ENCODE results near the gene MAP4K1. TPM values are rescaled to one million over a fixed set of nuclear protein-coding genes. Genes with fewer than 3 reads are reported as not detected.
A peak's percentile ranks its signal among the peaks of the same experiment; 100 is the strongest.

The MAP4K1 gene
- total RNA-seq, 1 donor from 2014 or later: 1.7 TPM

GRCh38 chr19:38640368-38640767 lies 22.6 kb upstream of the MAP4K1 start:
- TF ChIP-seq, protein P1, sequence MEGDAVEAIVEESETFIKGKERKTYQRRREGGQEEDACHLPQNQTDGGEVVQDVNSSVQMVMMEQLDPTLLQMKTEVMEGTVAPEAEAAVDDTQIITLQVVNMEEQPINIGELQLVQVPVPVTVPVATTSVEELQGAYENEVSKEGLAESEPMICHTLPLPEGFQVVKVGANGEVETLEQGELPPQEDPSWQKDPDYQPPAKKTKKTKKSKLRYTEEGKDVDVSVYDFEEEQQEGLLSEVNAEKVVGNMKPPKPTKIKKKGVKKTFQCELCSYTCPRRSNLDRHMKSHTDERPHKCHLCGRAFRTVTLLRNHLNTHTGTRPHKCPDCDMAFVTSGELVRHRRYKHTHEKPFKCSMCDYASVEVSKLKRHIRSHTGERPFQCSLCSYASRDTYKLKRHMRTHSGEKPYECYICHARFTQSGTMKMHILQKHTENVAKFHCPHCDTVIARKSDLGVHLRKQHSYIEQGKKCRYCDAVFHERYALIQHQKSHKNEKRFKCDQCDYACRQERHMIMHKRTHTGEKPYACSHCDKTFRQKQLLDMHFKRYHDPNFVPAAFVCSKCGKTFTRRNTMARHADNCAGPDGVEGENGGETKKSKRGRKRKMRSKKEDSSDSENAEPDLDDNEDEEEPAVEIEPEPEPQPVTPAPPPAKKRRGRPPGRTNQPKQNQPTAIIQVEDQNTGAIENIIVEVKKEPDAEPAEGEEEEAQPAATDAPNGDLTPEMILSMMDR (IDR thresholded peaks at IDR 0.05; ENCODE audit: insufficient read depth, low read depth, low read length): no peak
- Histone ChIP-seq H3K4me2 (ENCODE audit: low read length) (no peak overlapping the region), H4K20me1 (ENCODE audit: insufficient read depth, low read length) (peaks cover 2% of the 10 kb centered on the region), H3K27me3 (ENCODE audit: insufficient read depth, low read length) (no peaks in the 10 kb centered on the region), H3K9me3 (ENCODE audit: insufficient read depth, low read depth, low read length) (no peaks in the 10 kb centered on the region), H3K4me3 (ENCODE audit: insufficient read depth, low read depth, low read length) (no peak overlapping the region), H3K9ac (ENCODE audit: low read length) (no peak overlapping the region), H3K4me1 (ENCODE audit: insufficient read depth, low read length) (no peaks in the 10 kb centered on the region), H3K79me2 (ENCODE audit: insufficient read depth, low read length) (no peaks in the 10 kb centered on the region), H3K27ac (ENCODE audit: low read depth, low read length) (no peak overlapping the region), H2AFZ (ENCODE audit: low read depth, low read length) (no peak overlapping the region), H3K36me3 (ENCODE audit: insufficient read depth, low read length) (no peaks in the 10 kb centered on the region)
- H3K4me3 Mint-ChIP-seq (ENCODE audit: unreplicated experiment): no peak overlapping the region
- H3K27me3 Mint-ChIP-seq (ENCODE audit: low read depth, unreplicated experiment): no peaks in the 10 kb centered on the region
- H3K36me3 Mint-ChIP-seq (ENCODE audit: low read depth, unreplicated experiment): peaks cover 4% of the 10 kb centered on the region
- H3K27ac Mint-ChIP-seq (ENCODE audit: unreplicated experiment): no peak overlapping the region
- no peak for FAIRE-seq
- H3K4me1 Mint-ChIP-seq (ENCODE audit: low read depth, unreplicated experiment): peaks cover 2% of the 10 kb centered on the region
- no peaks in the 10 kb centered on the region for H3K9me3 Mint-ChIP-seq (ENCODE audit: unreplicated experiment)
- no peak for DNase-seq (ENCODE audit: low read depth)

- Histone ChIP-seq H4K20me1 (ENCODE audit: insufficient read depth, low read length) (peaks cover 9% of the 10 kb centered on the region), H3K4me1 (ENCODE audit: insufficient read depth, low read length) (no peaks in the 10 kb centered on the region), H3K9me3 (ENCODE audit: insufficient read depth, low read depth, low read length) (no peaks in the 10 kb centered on the region), H3K27me3 (ENCODE audit: insufficient read depth, low read length) (no peaks in the 10 kb centered on the region), H3K27ac (ENCODE audit: low read depth, low read length) (no peak overlapping the region), H3K4me3 (ENCODE audit: insufficient read depth, low read depth, low read length) (no peak overlapping the region), H3K9ac (ENCODE audit: low read length) (no peak overlapping the region), H3K4me2 (ENCODE audit: low read length) (no peak overlapping the region), H3K79me2 (ENCODE audit: insufficient read depth, low read length) (no peaks in the 10 kb centered on the region), H2AFZ (ENCODE audit: low read depth, low read length) (no peak overlapping the region), H3K36me3 (ENCODE audit: insufficient read depth, low read length) (no peaks in the 10 kb centered on the region)
- FAIRE-seq: no peak
- H3K27ac Mint-ChIP-seq (ENCODE audit: unreplicated experiment): no peak overlapping the region
- H3K27me3 Mint-ChIP-seq (ENCODE audit: low read depth, unreplicated experiment): no peaks in the 10 kb centered on the region
- peaks cover 2% of the 10 kb centered on the region for H3K4me1 Mint-ChIP-seq (ENCODE audit: low read depth, unreplicated experiment)
- TF ChIP-seq, protein P1 (IDR thresholded peaks at IDR 0.05; ENCODE audit: insufficient read depth, low read depth, low read length): no peak
- no peak overlapping the region for H3K4me3 Mint-ChIP-seq (ENCODE audit: unreplicated experiment)
- DNase-seq (ENCODE audit: low read depth): no peak
- H3K36me3 Mint-ChIP-seq (ENCODE audit: low read depth, unreplicated experiment): peaks cover 7% of the 10 kb centered on the region
- H3K9me3 Mint-ChIP-seq (ENCODE audit: unreplicated experiment): no peaks in the 10 kb centered on the region
Observed at GRCh38 chr19:38639679-38640078, 21.9 kb upstream of the MAP4K1 start.

DNA sequence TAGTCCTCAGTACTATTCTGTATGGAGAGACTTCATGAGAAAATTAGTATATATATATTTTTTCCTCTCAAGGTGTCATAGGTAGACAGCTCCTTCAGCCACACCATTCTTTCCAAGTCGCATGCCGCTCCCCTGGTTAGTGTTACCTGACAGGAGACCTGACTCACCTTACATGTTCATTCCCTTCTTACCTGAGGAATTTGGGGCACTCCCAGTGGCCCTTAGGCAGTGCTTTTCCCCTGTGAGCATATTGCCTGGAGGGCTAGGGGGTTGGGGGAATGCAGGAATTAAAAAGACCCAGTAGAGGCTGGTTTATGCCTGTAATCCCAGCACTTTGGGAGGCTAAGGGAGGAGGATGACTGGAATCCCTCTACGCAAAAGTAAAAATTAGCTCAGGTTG lies 20.7 kb upstream of the MAP4K1 start:
- no peak for FAIRE-seq
- Histone ChIP-seq H3K79me2 (ENCODE audit: insufficient read depth, low read length) (no peaks in the 10 kb centered on the region), H3K4me1 (ENCODE audit: insufficient read depth, low read length) (no peaks in the 10 kb centered on the region), H2AFZ (ENCODE audit: low read depth, low read length) (no peak overlapping the region), H3K27ac (ENCODE audit: low read depth, low read length) (no peak overlapping the region), H3K27me3 (ENCODE audit: insufficient read depth, low read length) (no peaks in the 10 kb centered on the region), H4K20me1 (ENCODE audit: insufficient read depth, low read length) (peaks cover 9% of the 10 kb centered on the region), H3K9me3 (ENCODE audit: insufficient read depth, low read depth, low read length) (no peaks in the 10 kb centered on the region), H3K36me3 (ENCODE audit: insufficient read depth, low read length) (no peaks in the 10 kb centered on the region), H3K4me2 (ENCODE audit: low read length) (no peak overlapping the region), H3K9ac (ENCODE audit: low read length) (no peak overlapping the region), H3K4me3 (ENCODE audit: insufficient read depth, low read depth, low read length) (no peak overlapping the region)
- no peak for TF ChIP-seq EZH2 (IDR thresholded peaks at IDR 0.05; ENCODE audit: insufficient read depth, low read length)
- TF ChIP-seq, protein P1 (IDR thresholded peaks at IDR 0.05; ENCODE audit: insufficient read depth, low read depth, low read length): no peak
- Mint-ChIP-seq H3K4me1 (ENCODE audit: low read depth, unreplicated experiment) (peaks cover 2% of the 10 kb centered on the region), H3K9me3 (ENCODE audit: unreplicated experiment) (no peaks in the 10 kb centered on the region), H3K27me3 (ENCODE audit: low read depth, unreplicated experiment) (no peaks in the 10 kb centered on the region), H3K36me3 (ENCODE audit: low read depth, unreplicated experiment) (peaks cover 9% of the 10 kb centered on the region), H3K4me3 (ENCODE audit: unreplicated experiment) (no peak overlapping the region), H3K27ac (ENCODE audit: unreplicated experiment) (peak overlapping the region; percentile 12)
- no peak for DNase-seq (ENCODE audit: low read depth)

Measured in astrocyte (in vitro differentiated cells and primary cell).